H7 (cell line): Measurements from ENCODE around the gene FAM53B. TPM values are rescaled to one million over a fixed set of nuclear protein-coding genes. Genes with fewer than 3 reads are reported as not detected.
"Not testable (repeated sequence)": the region's sequence is repeated elsewhere in the genome, so short reads cannot be mapped to it uniquely, and the experiment has no call there.

ENCODE experiments used
- DNase-seq: peaks from one replicate; pipeline ENCODE4 v3.0.0; 2012
- H3K27me3 ChIP-seq: 2 replicates; pipeline ENCODE4 v1.6.0; 2011; ENCODE audit warnings: mild to moderate bottlenecking, low read length; ENCODE audit not compliant: control insufficient read depth, insufficient read depth
- H3K36me3 ChIP-seq: replicated peaks from 2 replicates; pipeline ENCODE4 v1.5.1; 2011; ENCODE audit warnings: low read length; ENCODE audit not compliant: control insufficient read depth, insufficient read depth
- H3K4me3 ChIP-seq: 2 replicates; pipeline ENCODE4 v1.5.1; 2011; ENCODE audit warnings: low read depth, mild to moderate bottlenecking, control low read depth, low read length, moderate library complexity; ENCODE audit not compliant: insufficient read depth
- total RNA-seq: library from RNA; depleted of rRNA; stranded (reverse); fragments of >200 nt; shearing (Covaris generic); gene quantifications from 2 replicates; pipeline ENCODE4 v1.2.3, GENCODE V29; 2014

The FAM53B gene
- total RNA-seq, 1 experiment from 2014 or later: 37.4 TPM

DNA sequence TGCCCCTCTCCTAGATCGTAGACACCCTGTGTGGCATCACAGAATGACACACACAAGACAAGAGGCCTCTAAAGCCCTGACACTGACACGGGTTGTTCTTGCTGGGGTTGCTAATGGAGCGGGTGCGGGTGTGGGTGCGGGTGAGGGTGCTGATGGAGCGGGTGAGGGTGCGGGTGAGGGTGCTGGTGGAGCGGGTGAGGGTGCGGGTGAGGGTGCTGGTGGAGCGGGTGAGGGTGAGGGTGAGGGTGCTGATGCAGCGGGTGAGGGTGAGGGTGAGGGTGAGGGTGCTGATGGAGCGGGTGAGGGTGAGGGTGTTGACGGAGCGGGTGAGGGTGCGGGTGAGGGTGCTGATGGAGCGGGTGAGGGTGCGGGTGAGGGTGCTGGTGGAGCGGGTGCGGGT, 134.0 kb downstream of the FAM53B start:
- DNase-seq, H3K4me3 ChIP-seq, H3K27me3 ChIP-seq, H3K36me3 ChIP-seq: not testable (repeated sequence)

DNA sequence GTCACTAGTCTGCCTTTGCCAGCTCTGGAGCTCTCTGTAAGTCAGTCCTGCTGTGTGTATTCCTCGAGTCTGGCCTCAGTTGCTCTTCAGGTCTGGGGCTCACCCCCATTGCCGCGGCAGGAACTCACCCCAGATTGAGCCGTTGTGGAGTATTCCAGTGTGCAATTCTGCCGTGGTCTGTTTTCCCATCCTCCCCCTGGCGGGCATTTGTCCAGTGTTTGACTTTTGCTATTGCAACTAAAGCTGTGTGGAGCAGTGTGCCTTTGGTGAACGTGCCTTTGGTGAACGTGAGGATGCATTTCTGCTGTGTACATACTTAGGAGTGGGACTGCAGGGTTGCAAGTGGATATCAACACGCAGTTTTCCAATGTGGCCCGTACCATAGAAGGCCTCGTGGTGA, 134.5 kb downstream of the FAM53B start:
- no peak for DNase-seq
- no peaks in the 10 kb centered on the region for H3K36me3 ChIP-seq

DNA sequence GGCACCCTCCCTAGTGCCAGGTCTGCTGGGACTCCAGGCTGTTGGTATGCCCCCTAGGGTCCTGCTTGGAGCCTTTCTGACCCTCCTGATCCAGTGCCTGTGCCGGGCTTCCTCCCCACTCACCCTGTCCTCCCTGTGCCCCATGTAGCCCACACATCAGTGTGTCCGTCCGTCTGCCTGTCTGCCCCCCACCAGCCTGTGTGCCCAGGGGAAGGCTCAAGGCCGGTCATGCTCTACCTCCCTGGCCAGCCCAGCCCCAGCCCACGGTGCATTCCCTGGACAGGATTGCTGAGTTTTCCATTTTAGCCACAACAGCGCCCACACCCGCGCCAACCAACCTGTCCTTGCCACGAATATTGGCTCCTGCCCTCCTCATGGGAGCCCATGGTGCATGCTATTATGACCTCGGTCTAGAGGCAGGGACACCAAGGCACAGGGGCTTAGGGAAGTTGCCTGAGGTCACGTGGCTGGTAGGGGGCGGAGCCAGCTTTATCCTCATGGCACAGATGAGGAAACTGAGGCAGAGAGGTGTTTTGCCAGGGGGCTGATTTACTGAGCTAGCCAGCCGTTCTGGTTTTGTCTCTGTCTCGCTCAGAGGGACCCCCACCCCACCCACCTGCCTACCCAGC, 136.0 kb downstream of the FAM53B start:
- no peak for DNase-seq
- Histone ChIP-seq H3K27me3 (no peaks in the 10 kb centered on the region), H3K4me3 (no peak overlapping the region), H3K36me3 (no peaks in the 10 kb centered on the region)

More for the DNA sequence above, 134.5 kb downstream of the FAM53B start:
- Histone ChIP-seq H3K4me3 (no peak overlapping the region), H3K27me3 (no peaks in the 10 kb centered on the region)

DNA sequence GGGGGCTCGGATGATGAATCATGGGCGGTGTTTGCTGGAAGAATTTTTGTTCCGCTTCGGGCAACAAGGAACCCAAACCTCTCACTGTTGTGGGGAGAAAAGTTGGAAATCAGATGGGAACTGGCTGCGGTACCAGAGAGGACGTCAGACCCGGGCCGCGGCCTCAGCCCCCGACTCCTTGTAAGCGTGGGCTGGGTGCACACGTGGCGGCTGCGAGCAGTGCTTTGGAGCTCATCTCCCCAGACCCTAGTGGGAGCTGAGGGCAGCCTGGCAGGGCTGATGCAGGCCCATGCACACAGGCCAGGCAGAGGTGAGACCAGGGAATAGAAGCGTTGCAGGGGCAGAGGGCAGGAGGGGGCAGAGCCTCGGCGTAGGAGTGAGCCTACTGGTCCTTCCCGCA, 136.5 kb downstream of the FAM53B start:
- DNase-seq: no peak
- Histone ChIP-seq H3K27me3 (no peaks in the 10 kb centered on the region), H3K36me3 (no peaks in the 10 kb centered on the region), H3K4me3 (no peak overlapping the region)

DNA sequence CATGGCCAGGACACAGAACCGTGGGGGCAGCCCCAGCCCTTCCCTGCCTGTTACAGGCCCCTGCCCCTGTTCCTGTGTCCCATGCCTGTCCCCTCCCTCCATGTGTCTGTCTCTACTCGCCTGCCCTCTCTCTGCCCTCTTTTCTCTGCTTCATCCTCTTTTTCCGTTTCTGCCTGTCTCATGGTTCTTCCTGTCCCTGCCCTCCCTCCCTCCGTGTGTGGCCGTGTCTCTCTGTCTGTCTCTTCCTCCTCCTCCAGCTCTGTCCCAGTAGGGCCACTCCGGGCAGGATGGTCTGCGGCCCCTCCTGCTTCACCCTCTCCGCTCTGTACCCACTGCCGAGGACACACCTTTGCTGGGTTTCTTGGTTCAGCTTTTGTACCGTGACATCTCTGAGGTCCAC, 137.4 kb downstream of the FAM53B start:
- H3K36me3 ChIP-seq: no peaks in the 10 kb centered on the region
- DNase-seq: no peak
- no peak overlapping the region for H3K4me3 ChIP-seq
- no peaks in the 10 kb centered on the region for H3K27me3 ChIP-seq

DNA sequence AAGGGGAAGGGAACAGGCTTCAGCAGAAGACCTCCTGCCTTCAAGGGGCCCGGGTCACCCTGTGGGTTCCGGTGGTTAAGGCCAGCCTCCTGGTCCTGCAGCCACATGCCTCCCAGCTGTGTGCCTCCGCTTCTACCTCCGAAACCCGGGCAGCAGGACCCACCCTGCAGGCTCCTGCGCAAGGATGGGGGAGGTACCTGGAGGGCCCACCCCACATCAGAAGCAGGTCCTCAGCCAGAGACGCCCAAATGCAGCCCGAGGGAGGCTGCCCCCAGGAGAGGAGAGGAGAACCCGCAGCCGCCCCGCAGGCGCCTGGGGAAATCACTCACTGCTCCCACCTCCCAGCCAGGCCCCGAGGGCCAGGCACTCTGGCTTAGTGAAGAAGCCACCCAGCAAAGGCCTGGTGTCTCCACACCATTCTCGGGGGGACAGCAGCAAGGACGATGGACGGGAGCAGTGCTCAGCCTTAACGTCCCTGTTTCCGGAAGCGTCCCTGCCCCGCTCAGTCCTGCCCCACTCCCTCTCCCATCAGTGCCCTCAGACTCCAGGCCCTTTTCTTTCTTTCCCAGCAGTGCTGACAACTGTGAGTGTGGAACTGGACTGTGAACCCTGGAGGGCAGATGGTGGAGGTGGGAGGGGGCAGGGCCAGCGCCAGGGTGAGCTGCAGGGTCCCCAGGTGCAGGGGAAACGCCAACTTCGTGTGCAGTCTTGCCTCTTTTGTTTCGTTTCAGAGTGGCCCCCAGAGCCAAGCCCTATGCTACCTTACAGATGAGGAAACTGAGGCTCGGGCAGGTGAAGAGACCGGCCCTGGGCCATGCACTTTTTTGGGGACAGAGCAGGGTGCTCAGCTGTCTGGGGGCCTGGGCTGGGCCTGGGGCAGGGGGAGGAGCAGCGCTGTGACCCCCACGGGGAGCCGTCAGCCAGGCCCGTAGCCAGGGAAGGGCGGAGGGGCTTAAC, 138.0 kb downstream of the FAM53B start:
- peak; percentile 72 for DNase-seq
- Histone ChIP-seq H3K36me3 (no peaks in the 10 kb centered on the region), H3K27me3 (no peaks in the 10 kb centered on the region), H3K4me3 (no peak overlapping the region)

DNA sequence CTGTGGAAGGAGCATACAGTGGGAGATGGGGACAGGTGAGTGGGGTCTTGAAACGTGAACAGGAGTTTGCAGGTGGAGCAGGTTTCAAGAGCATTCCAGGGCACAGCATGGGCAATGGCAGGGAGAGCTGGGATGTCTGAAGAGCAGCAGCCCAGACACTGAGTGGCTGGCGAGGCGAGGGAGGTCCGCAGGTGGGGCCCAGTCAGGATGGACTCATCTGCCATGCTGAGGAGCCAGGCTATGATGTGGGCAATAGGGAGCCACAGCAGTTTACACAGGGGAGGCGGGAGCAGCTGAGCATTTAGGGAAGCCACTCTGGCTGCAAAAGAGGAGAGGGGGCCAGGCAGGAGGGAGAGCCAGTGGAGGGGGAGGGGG, 138.7 kb downstream of the FAM53B start:
- Histone ChIP-seq H3K27me3 (no peaks in the 10 kb centered on the region), H3K36me3 (no peaks in the 10 kb centered on the region), H3K4me3 (no peak overlapping the region)
- DNase-seq: no peak

DNA sequence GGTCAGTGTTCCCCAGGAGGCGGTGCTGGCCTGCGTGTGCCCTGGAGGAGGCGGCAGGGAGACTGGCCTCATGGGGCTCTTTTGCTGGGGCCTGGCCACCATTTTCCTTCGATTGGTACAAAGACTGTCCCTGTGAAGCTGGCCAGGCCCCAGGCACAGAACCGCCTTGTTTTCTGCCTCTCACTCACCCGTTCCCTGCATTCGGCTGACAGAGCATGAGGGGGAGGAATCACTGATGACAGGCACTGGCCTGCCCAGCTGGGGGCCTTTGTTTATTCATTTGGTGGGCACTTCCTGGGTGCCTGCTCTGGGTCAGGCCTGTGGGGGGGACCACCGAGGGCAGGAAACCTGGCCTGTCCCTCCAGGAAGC, 139.2 kb downstream of the FAM53B start:
- H3K4me3 ChIP-seq: no peak overlapping the region
- H3K36me3 ChIP-seq: no peaks in the 10 kb centered on the region
- no peaks in the 10 kb centered on the region for H3K27me3 ChIP-seq
- DNase-seq: no peak

DNA sequence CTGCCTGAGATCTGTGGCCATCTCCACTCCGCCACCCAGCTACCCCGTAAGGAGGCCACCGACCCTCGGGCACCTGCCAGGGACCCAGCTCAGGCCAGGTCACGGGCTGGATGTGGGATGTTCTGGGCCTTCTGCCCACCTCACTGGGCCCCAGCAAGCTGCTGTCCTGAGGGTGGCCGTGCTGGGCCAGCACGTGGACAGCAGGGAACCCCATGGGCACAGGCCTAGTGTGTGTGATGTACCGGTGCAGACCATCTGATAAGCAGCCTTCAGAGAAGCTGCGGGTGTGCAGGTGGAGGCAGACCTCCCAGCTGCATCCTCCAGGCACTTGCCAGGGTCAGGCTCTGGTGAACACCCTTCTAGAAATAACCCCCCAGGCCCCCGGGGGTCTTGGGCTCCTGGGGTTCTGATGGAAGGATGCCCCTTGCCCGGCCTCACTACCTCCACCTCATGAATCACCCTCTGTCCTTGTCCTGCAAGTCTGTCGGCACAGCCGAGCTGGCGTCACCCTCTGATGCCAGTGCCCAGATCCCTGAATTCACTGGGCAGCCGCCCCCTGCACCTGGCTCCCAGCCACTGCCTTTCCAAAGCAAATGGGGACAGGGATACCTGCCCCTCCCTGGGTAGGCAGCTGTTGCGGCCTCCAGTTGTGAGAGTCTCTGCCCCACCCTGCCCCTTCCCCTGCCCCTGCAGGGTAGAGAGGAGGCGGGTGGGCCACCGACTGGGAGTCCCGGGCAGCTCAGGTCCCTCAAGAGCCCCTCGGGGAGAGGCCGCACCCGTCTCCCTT, 139.8 kb downstream of the FAM53B start:
- no peak overlapping the region for H3K4me3 ChIP-seq
- no peaks in the 10 kb centered on the region for H3K36me3 ChIP-seq
- DNase-seq: peak; percentile 66
- no peaks in the 10 kb centered on the region for H3K27me3 ChIP-seq

DNA sequence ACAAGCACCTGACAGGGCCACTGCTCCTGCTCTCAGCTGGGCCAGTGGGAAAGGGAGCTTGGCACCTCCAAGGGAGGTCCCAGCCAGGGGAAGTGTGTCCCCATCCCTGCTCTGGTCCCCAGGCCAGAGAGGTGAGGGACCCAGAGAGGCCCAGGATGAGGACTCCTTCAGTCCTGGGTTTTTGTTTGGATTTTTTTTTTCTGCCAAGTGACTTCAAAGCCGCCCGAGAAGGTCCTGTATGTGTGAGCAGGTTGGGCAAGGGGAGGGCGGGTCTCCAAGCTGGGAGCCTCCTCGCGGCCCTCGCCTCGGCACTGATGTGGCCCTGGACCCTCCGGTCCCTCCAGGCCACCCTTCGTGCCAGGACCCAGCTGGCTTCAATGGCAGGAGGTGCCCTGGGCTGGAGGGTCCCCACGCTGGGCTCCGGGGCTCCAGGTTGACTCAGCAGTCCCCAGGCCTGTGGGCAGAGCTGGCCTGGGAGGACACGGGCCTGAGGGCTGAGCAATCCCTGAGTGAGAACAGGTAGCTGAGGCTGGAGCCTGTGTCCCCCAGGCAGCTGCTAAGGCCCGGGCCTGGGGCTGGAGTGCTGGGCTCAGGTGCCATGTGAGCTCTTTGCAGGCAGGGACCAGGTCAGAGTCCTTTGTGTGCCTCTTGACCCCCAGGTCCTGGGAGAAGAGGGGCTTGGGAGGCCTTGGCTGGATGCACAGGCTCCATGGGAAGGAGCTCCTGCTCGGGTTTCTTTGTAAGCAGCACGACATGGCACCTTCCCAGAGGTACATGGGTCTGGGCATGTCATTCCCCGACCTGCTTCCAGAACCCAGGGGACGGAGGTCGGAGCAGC, 140.6 kb downstream of the FAM53B start:
- DNase-seq: no peak
- Histone ChIP-seq H3K27me3 (no peaks in the 10 kb centered on the region), H3K36me3 (no peaks in the 10 kb centered on the region), H3K4me3 (no peak overlapping the region)

DNA sequence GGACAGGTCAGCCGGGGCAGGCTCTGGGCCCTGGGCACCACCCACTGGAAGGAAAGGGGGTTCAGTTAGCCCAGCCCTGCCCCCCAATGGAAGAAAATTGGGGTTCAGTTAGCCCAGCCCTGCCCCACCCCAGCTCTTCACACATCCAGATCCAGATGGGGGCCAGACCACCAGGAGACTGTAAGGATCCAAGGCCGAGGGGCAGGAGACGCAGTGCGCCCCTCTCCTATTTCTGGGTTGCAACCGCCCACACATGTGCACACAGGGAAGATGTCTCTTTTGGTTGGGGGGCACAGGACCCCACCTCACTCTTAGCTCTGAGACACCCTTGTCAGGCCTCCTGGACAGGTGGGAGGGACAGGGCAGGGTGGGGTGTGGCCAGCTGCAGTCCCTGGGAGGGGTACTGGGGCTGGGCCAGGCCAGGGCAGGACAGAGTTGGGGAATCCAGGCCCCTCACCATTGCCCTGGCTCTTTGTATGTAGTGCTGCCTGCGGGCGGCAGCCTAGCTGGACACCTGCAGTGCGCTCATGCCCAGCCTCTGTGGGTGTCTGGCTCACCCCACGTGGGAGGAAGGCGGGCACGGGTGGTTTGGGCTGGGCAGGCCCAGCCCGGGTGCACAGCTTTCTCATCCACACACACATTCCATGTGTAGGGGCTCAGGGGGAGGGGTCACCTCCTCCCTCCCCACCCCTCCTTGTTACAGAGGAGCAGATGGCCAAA, 141.4 kb downstream of the FAM53B start:
- Histone ChIP-seq H3K36me3 (no peaks in the 10 kb centered on the region), H3K4me3 (no peak overlapping the region), H3K27me3 (no peaks in the 10 kb centered on the region)
- DNase-seq: peak; percentile 70

DNA sequence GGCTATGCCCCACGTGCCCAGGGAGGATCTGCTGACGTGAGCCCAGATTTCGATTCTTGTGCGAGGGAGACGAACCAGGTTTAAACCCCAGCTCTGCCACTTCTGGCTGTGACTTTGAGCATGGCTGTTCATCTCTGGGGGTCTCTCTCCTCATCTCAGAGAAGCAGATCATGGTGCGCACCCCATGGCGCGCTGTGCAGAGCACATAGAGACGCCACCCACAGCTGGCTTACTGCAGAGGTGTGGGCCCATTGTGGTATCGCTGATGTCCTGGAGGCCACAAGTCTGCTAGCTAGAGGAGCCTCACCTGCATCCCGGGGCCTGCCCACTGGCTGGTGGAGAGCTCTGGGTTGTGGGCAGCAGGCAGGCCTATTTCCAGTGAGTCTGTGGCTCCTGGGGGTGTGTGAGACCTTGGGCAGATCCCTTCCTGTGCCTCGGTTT, 142.0 kb downstream of the FAM53B start:
- Histone ChIP-seq H3K4me3 (no peak overlapping the region), H3K27me3 (no peaks in the 10 kb centered on the region), H3K36me3 (no peaks in the 10 kb centered on the region)
- peak; percentile 46 for DNase-seq

DNA sequence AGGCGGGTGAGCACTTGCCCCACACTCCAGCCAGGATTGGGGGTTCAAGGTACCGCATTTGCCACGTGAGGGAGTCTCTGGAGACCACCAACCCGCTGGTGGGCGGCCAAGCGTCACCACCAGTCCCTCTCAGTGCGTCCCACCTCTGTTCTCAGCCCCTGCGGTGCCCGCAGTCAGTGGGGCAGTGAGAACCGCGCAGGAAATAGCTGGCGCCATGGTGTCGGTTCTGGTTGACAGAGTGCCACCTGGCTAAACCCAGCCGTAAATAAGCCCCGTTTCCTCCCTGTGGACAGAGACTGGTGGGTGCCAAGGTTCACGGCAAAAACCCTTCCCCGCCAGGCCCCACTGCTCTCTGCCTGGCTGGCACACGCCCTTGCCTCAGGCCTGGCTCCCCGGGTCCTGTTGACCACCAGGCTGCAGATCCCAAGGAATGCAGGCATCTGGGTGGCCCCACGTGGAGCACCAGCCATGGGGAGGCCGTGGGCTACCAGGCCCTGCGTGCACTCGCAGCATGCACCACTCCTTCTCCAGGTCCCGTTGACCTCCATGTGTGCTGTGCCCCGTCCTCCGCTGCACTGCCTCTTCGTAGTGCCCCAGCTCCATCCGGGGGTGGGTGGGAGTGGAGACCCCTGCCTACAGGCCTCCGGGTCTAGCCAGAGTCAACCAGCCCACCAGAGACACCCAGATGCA, 142.6 kb downstream of the FAM53B start:
- Histone ChIP-seq H3K36me3 (no peaks in the 10 kb centered on the region), H3K4me3 (no peak overlapping the region), H3K27me3 (no peaks in the 10 kb centered on the region)
- peak; percentile 59 for DNase-seq
